Natural killer cell treated with Interleukin-12 subunit alpha and Interleukin-12 subunit beta and Interleukin-15 and Interleukin-18, amount 100 ng/mL, for 72 hours (primary cell): Measurements from ENCODE around the gene ANKRD55. TPM values are rescaled to one million over a fixed set of nuclear protein-coding genes. Genes with fewer than 3 reads are reported as not detected.
"Not testable (repeated sequence)": the region's sequence is repeated elsewhere in the genome, so short reads cannot be mapped to it uniquely, and the experiment has no call there.

Experiments used
- ATAC-seq, 2 donors: fragments of 150-1000 bp; cut with Tn5 transposase in 1 of 2; sonication (Bioruptor Pico), chemical (Tn5 transposase) in 1 of 2; 2 replicates each; pipeline ENCODE4 v1.10.0; 2021
- DNase-seq: peaks from one replicate; pipeline ENCODE4 v3.0.0; 2022; ENCODE audit warnings: low spot score
- H3K27ac Mint-ChIP-seq, 2 donors: 1 replicate in 1 of 2; 2 replicates in 1 of 2; pipeline ENCODE4 v1.8.0; 2022; ENCODE audit warnings: mixed read lengths in 2 of 2, mild to moderate bottlenecking in 1 of 2, moderate library complexity in 1 of 2
- H3K27me3 Mint-ChIP-seq, 2 donors: 1 replicate in 1 of 2; 2 replicates in 1 of 2; pipeline ENCODE4 v1.8.0; 2022; ENCODE audit warnings: mixed read lengths in 2 of 2
- H3K36me3 Mint-ChIP-seq: one replicate; pipeline ENCODE4 v1.8.0; 2022; ENCODE audit warnings: mixed read lengths
- H3K4me1 Mint-ChIP-seq, 2 donors: 1 replicate in 1 of 2; 2 replicates in 1 of 2; pipeline ENCODE4 v1.8.0; 2022; ENCODE audit warnings: low read depth in 2 of 2, mixed read lengths in 2 of 2, mild to moderate bottlenecking in 1 of 2
- H3K4me3 Mint-ChIP-seq: one replicate; pipeline ENCODE4 v1.8.0; 2022; ENCODE audit warnings: mixed read lengths
- H3K9me3 Mint-ChIP-seq: 2 replicates; pipeline ENCODE4 v1.8.0; 2022; ENCODE audit warnings: mixed read lengths
- total RNA-seq, 2 donors: library from RNA; stranded (reverse); gene quantifications; one replicate each; pipeline ENCODE4 v1.2.3, GENCODE V29; 2022

The ANKRD55 gene
- total RNA-seq, 2 donors from 2014 or later: 0.28 TPM; not detected in 1

GRCh38 chr5:56088431-56088949 is 144.6 kb downstream of the ANKRD55 start:
- Mint-ChIP-seq H3K9me3 (no peaks in the 10 kb centered on the region), H3K27me3 (peaks cover 0 to 2% of the 10 kb centered on the region in 2 donors), H3K4me1 (peaks cover 2 to 9% of the 10 kb centered on the region in 2 donors), H3K27ac (no peak overlapping the region), H3K36me3 (no peaks in the 10 kb centered on the region), H3K4me3 (no peak overlapping the region)
- DNase-seq (no peak), ATAC-seq (no peak)

GRCh38 chr5:56085193-56085592 is 147.9 kb downstream of the ANKRD55 start:
- no peak overlapping the region for H3K27ac Mint-ChIP-seq
- H3K4me3 Mint-ChIP-seq: no peak overlapping the region
- peaks cover 8 to 15% of the 10 kb centered on the region in 2 donors for H3K4me1 Mint-ChIP-seq
- H3K9me3 Mint-ChIP-seq: no peaks in the 10 kb centered on the region
- peaks cover 0 to 10% of the 10 kb centered on the region in 2 donors for H3K27me3 Mint-ChIP-seq
- no peaks in the 10 kb centered on the region for H3K36me3 Mint-ChIP-seq
- ATAC-seq: no peak
- DNase-seq: no peak

- no peak overlapping the region for H3K4me3 Mint-ChIP-seq
- peaks cover 3 to 15% of the 10 kb centered on the region in 2 donors for H3K27me3 Mint-ChIP-seq
- H3K27ac Mint-ChIP-seq: no peak overlapping the region
- H3K9me3 Mint-ChIP-seq: no peaks in the 10 kb centered on the region
- H3K36me3 Mint-ChIP-seq: no peaks in the 10 kb centered on the region
- ATAC-seq (no peak), DNase-seq (no peak)
- H3K4me1 Mint-ChIP-seq: peaks cover 8 to 15% of the 10 kb centered on the region in 2 donors
These were observed 149.8 kb downstream of the ANKRD55 start for GRCh38 chr5:56083286-56083854.

- ATAC-seq: peak; percentile 43 to 62
- Mint-ChIP-seq H3K4me1 (peaks cover 8 to 15% of the 10 kb centered on the region in 2 donors), H3K27me3 (peaks cover 7 to 20% of the 10 kb centered on the region in 2 donors), H3K27ac (peak overlapping the region; percentile 21 to 32), H3K4me3 (peak overlapping the region; percentile 24)
- DNase-seq, H3K9me3 Mint-ChIP-seq, H3K36me3 Mint-ChIP-seq: not testable (repeated sequence)
These were observed 152.0 kb downstream of the ANKRD55 start for GRCh38 chr5:56081053-56081642.

- no peaks in the 10 kb centered on the region for H3K36me3 Mint-ChIP-seq
- H3K27me3 Mint-ChIP-seq: peaks cover 7 to 20% of the 10 kb centered on the region in 2 donors
- peaks cover 8 to 15% of the 10 kb centered on the region in 2 donors for H3K4me1 Mint-ChIP-seq
- DNase-seq (no peak), ATAC-seq (peak in 1 of 2 donors; percentile 56)
- no peak overlapping the region for H3K4me3 Mint-ChIP-seq
- no peak overlapping the region for H3K27ac Mint-ChIP-seq
- no peaks in the 10 kb centered on the region for H3K9me3 Mint-ChIP-seq
These were observed 152.6 kb downstream of the ANKRD55 start for GRCh38 chr5:56080375-56081052.

- H3K4me3 Mint-ChIP-seq, ATAC-seq, DNase-seq, H3K27ac Mint-ChIP-seq, H3K36me3 Mint-ChIP-seq, H3K9me3 Mint-ChIP-seq: not testable (repeated sequence)
- Mint-ChIP-seq H3K27me3 (peaks cover 7 to 20% of the 10 kb centered on the region in 2 donors), H3K4me1 (peaks cover 8 to 11% of the 10 kb centered on the region in 2 donors)
These were observed 154.0 kb downstream of the ANKRD55 start for GRCh38 chr5:56079157-56079500.

GRCh38 chr5:56078278-56079156 is 154.6 kb downstream of the ANKRD55 start:
- Mint-ChIP-seq H3K4me1 (peaks cover 6 to 11% of the 10 kb centered on the region in 2 donors), H3K27ac (no peak overlapping the region)

GRCh38 chr5:56077796-56078233 is 155.3 kb downstream of the ANKRD55 start:
- DNase-seq (no peak), ATAC-seq (no peak)
- H3K27ac Mint-ChIP-seq: no peak overlapping the region
- no peak overlapping the region for H3K4me3 Mint-ChIP-seq
- H3K4me1 Mint-ChIP-seq: peaks cover 4 to 11% of the 10 kb centered on the region in 2 donors
- no peaks in the 10 kb centered on the region for H3K36me3 Mint-ChIP-seq
- no peaks in the 10 kb centered on the region for H3K9me3 Mint-ChIP-seq
- peaks cover 7 to 22% of the 10 kb centered on the region in 2 donors for H3K27me3 Mint-ChIP-seq

More at GRCh38 chr5:56078278-56079156, 154.6 kb downstream of the ANKRD55 start:
- Mint-ChIP-seq H3K27me3 (peaks cover 7 to 20% of the 10 kb centered on the region in 2 donors), H3K9me3 (no peaks in the 10 kb centered on the region), H3K36me3 (no peaks in the 10 kb centered on the region), H3K4me3 (no peak overlapping the region)
- DNase-seq (no peak), ATAC-seq (no peak)

- no peak for DNase-seq
- Mint-ChIP-seq H3K9me3 (no peaks in the 10 kb centered on the region), H3K4me1 (peaks cover 4 to 13% of the 10 kb centered on the region in 2 donors), H3K27ac (no peak overlapping the region), H3K4me3 (no peak overlapping the region), H3K27me3 (peaks cover 7 to 23% of the 10 kb centered on the region in 2 donors), H3K36me3 (no peaks in the 10 kb centered on the region)
- ATAC-seq: no peak
These were observed 156.6 kb downstream of the ANKRD55 start for GRCh38 chr5:56076486-56076885.

- H3K27ac Mint-ChIP-seq: no peak overlapping the region
- DNase-seq: no peak
- H3K4me3 Mint-ChIP-seq: no peak overlapping the region
- no peak for ATAC-seq
- peaks cover 0 to 10% of the 10 kb centered on the region in 2 donors for H3K4me1 Mint-ChIP-seq
- peaks cover 7 to 16% of the 10 kb centered on the region in 2 donors for H3K27me3 Mint-ChIP-seq
- H3K36me3 Mint-ChIP-seq: no peaks in the 10 kb centered on the region
- no peaks in the 10 kb centered on the region for H3K9me3 Mint-ChIP-seq
These were observed 157.8 kb downstream of the ANKRD55 start for GRCh38 chr5:56075361-56075760.

- ATAC-seq (no peak), DNase-seq (no peak)
- Mint-ChIP-seq H3K27ac (no peak overlapping the region), H3K27me3 (peaks cover 2 to 11% of the 10 kb centered on the region in 2 donors), H3K4me3 (no peak overlapping the region), H3K9me3 (no peaks in the 10 kb centered on the region), H3K4me1 (peaks cover 0 to 10% of the 10 kb centered on the region in 2 donors), H3K36me3 (no peaks in the 10 kb centered on the region)
These were observed 160.0 kb downstream of the ANKRD55 start for GRCh38 chr5:56072863-56073766.

GRCh38 chr5:56071470-56071869 is 161.7 kb downstream of the ANKRD55 start:
- ATAC-seq (no peak), DNase-seq (no peak)
- no peaks in the 10 kb centered on the region for H3K36me3 Mint-ChIP-seq
- no peaks in the 10 kb centered on the region for H3K9me3 Mint-ChIP-seq
- H3K27me3 Mint-ChIP-seq: peaks cover 0 to 10% of the 10 kb centered on the region in 2 donors
- peaks cover 0 to 10% of the 10 kb centered on the region in 2 donors for H3K4me1 Mint-ChIP-seq
- H3K4me3 Mint-ChIP-seq: no peak overlapping the region
- no peak overlapping the region for H3K27ac Mint-ChIP-seq
